HG03342 (cell line): Measurements from ENCODE around the gene OSBPL5.

ENCODE experiments used
- ATAC-seq: cut with Tn5 transposase; IDR thresholded peaks from one replicate; pipeline ENCODE4 v1.9.1; 2021; ENCODE audit warnings: mild to moderate bottlenecking, moderate library complexity; ENCODE audit not compliant: unreplicated experiment

OSBPL5 gene

GRCh38 chr11:3164138-3164551 lies 965 bp downstream of the OSBPL5 start:
- no peak for ATAC-seq

GRCh38 chr11:3163241-3163981 lies 1.7 kb downstream of the OSBPL5 start:
- ATAC-seq = no peak

GRCh38 chr11:3162410-3163240 lies 2.5 kb downstream of the OSBPL5 start:
- no peak for ATAC-seq

- ATAC-seq = no peak
These were observed 3.2 kb downstream of the OSBPL5 start for GRCh38 chr11:3161720-3162409.

GRCh38 chr11:3161309-3161708 lies 3.8 kb downstream of the OSBPL5 start:
- no peak for ATAC-seq

- ATAC-seq = no peak
These were observed 4.7 kb downstream of the OSBPL5 start for GRCh38 chr11:3160252-3161031.

- no peak for ATAC-seq
These were observed 5.6 kb downstream of the OSBPL5 start for GRCh38 chr11:3159296-3160190.

GRCh38 chr11:3158821-3159220 lies 6.3 kb downstream of the OSBPL5 start:
- ATAC-seq = no peak

- ATAC-seq = no peak
These were observed 6.9 kb downstream of the OSBPL5 start for GRCh38 chr11:3158131-3158591.

GRCh38 chr11:3157381-3158130 lies 7.6 kb downstream of the OSBPL5 start:
- ATAC-seq = no peak

GRCh38 chr11:3156661-3157311 lies 8.3 kb downstream of the OSBPL5 start:
- no peak for ATAC-seq

- ATAC-seq = no peak
These were observed 8.8 kb downstream of the OSBPL5 start for GRCh38 chr11:3156282-3156660.

- ATAC-seq = no peak
These were observed 9.3 kb downstream of the OSBPL5 start for GRCh38 chr11:3155691-3156258.

- no peak for ATAC-seq
These were observed 9.9 kb downstream of the OSBPL5 start for GRCh38 chr11:3155216-3155615.

- ATAC-seq = no peak
These were observed 11.0 kb downstream of the OSBPL5 start for GRCh38 chr11:3154001-3154599.

- no peak for ATAC-seq
These were observed 11.7 kb downstream of the OSBPL5 start for GRCh38 chr11:3153291-3153861.

GRCh38 chr11:3152471-3153110 lies 12.5 kb downstream of the OSBPL5 start:
- ATAC-seq = no peak
